IMR-90 (cell line): Measurements from ENCODE around the gene HMGA1.

ENCODE experiments used
- CEBPB ChIP-seq: IDR thresholded peaks from 2 replicates; pipeline ENCODE4 v1.6.1; 2012; ENCODE audit warnings: low read depth, low read length, improper control_type of control experiment
- CTCF ChIP-seq: conservative IDR thresholded peaks from 2 replicates; pipeline ENCODE4 v1.5.1; 2012; ENCODE audit warnings: mild to moderate bottlenecking, low read depth, low read length, improper control_type of control experiment
- FOS ChIP-seq: fragments of 150-350 bp; IDR thresholded peaks from 2 replicates; pipeline ENCODE4 v1.6.1; 2016; ENCODE audit warnings: low read depth, low read length
- MAFK ChIP-seq: IDR thresholded peaks from 2 replicates; pipeline ENCODE4 v1.6.1; 2012; ENCODE audit warnings: low read depth, low read length, improper control_type of control experiment
- POLR2A ChIP-seq: IDR thresholded peaks from 2 replicates; pipeline ENCODE4 v1.6.1; 2012; ENCODE audit warnings: mild to moderate bottlenecking, low read depth, low read length
- USF2 ChIP-seq: fragments of 150-350 bp; IDR thresholded peaks from 2 replicates; pipeline ENCODE4 v1.6.1; 2017; ENCODE audit warnings: mild to moderate bottlenecking, antibody characterized with exemption, low read length, low read depth

DNA sequence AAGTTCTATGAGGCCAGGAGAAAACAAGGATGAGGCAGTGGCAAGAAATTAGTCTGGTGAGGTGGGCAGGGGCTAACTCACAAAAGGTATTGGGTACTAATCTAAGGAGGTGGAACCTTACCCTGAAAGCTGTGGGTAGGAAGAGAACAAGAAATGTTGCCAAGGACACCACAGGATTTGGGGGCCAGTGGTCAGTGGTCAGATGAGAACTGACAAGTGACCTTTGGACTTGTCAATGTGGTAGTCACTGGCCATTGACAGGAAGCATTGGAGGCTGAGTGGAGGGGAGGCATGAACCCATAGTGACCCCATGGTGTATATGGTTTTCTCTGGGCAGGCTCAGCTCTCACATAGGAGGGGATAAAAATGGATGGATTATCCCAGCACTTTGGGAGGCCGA, 37.5 kb downstream of the HMGA1 start:
- TF ChIP-seq MAFK (no peak), CTCF (no peak), POLR2A (no peak), USF2 (no peak), FOS (no peak), CEBPB (no peak)
